Naive thymus-derived CD8-positive, alpha-beta T cell (primary cell): ENCODE measurements around the gene CDON. TPM values are rescaled to one million over a fixed set of nuclear protein-coding genes. Genes with fewer than 3 reads are reported as not detected.
A peak's percentile ranks its signal among the peaks of the same experiment; 100 is the strongest.

Source experiments
- ATAC-seq, 2 donors: fragments of 150-1000 bp; cut with Tn5 transposase in 1 of 2; sonication (Bioruptor Pico), chemical (Tn5 transposase) in 1 of 2; 1 replicate in 1 of 2; 2 replicates in 1 of 2; pipeline ENCODE4 v1.10.0; 2021; ENCODE audit warnings: mild to moderate bottlenecking in 2 of 2, moderate library complexity in 2 of 2
- POLR2A ChIA-PET: fragments of 350-600 bp; sonication (Branson Sonifier 250); formaldehyde crosslinking; loops from one replicate; lab custom pipeline; 2021; ENCODE audit warnings: antibody characterized with exemption; lab: Charles Lee
- DNase-seq, 10 donors: peaks; one replicate each; pipeline versions ENCODE4 v3.0.0 to v3.0.0-alpha.2; 2020 to 2022
- H3K27ac Mint-ChIP-seq, 10 donors: one replicate each; pipeline ENCODE4 v1.8.0; 2020 to 2022; ENCODE audit warnings: mild to moderate bottlenecking in 10 of 10, mixed read lengths in 10 of 10, moderate library complexity in 4 of 10, inconsistent platforms in 1 of 10
- H3K27me3 Mint-ChIP-seq, 5 donors: one replicate each; pipeline ENCODE4 v1.8.0; 2021 to 2022; ENCODE audit warnings: mixed read lengths in 5 of 5
- H3K36me3 Mint-ChIP-seq, 3 donors: one replicate each; pipeline ENCODE4 v1.8.0; 2020 to 2022; ENCODE audit warnings: mixed read lengths in 3 of 3, mild to moderate bottlenecking in 2 of 3, inconsistent platforms in 1 of 3
- H3K4me1 Mint-ChIP-seq, 4 donors: one replicate each; pipeline ENCODE4 v1.8.0; 2021 to 2022; ENCODE audit warnings: mixed read lengths in 4 of 4
- H3K4me3 Mint-ChIP-seq, 10 donors: one replicate each; pipeline ENCODE4 v1.8.0; 2020 to 2022; ENCODE audit warnings: mild to moderate bottlenecking in 10 of 10, mixed read lengths in 10 of 10, moderate library complexity in 6 of 10, inconsistent platforms in 1 of 10
- H3K9me3 Mint-ChIP-seq, 9 donors: one replicate each; pipeline ENCODE4 v1.8.0; 2020 to 2022; ENCODE audit warnings: mixed read lengths in 9 of 9, mild to moderate bottlenecking in 3 of 9, inconsistent platforms in 1 of 9, moderate library complexity in 1 of 9
- polyA plus RNA-seq, 3 donors: library from polyadenylated mRNA; unstranded; fragments of 300-500 nt; fragmentation: Illumina TruSeq; gene quantifications; one replicate each; pipeline ENCODE4 v1.2.3, GENCODE V29; 2021
- total RNA-seq, 8 experiments: library from RNA in 2 of 8; stranded (reverse) in 2 of 8; gene quantifications; one replicate each; pipeline ENCODE4 v1.2.3 and lab custom pipeline; 2021 to 2026

Gene CDON
- total and polyA plus RNA-seq, 5 experiments from 2014 or later = 0.14 to 2.8 (median 1.1) TPM; not detected in 1

DNA sequence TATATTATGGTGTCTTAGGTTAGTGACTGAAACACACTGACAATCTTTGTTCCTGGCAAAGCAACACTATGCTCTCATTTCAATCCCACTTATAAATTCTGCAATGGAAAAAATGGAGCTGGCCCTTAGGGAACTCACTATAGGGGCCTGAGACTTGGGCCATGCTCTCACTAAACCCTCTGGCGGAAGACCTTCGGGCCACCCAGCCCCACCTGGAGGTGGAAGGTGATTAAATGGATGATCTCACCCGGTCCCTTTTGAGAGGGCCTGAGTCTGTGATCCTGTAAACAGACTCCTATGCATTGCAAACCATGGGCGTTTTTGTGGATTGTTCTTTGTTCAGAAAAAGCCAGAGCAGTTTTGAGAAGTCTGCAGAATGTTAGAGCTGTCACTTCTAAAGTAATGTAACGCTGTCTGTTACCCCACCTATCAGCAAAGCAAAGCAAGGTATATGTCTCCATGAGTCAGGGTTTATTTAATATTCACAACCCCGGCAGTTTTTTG is 17.0 kb upstream of the CDON start:
- H3K27me3 Mint-ChIP-seq = peaks cover 0 to 2% (median 0%) of the 10 kb centered on the region in 5 donors
- H3K9me3 Mint-ChIP-seq = no peaks in the 10 kb centered on the region
- H3K27ac Mint-ChIP-seq = no peak overlapping the region
- H3K36me3 Mint-ChIP-seq = no peaks in the 10 kb centered on the region
- POLR2A ChIA-PET = no interaction called here
- DNase-seq (no peak), ATAC-seq (no peak)
- H3K4me3 Mint-ChIP-seq = no peak overlapping the region
- peaks cover 15 to 20% (median 18%) of the 10 kb centered on the region in 4 donors for H3K4me1 Mint-ChIP-seq

- no peaks in the 10 kb centered on the region for H3K27me3 Mint-ChIP-seq
- H3K27ac Mint-ChIP-seq = no peak overlapping the region
- H3K36me3 Mint-ChIP-seq = no peaks in the 10 kb centered on the region
- DNase-seq (no peak), ATAC-seq (no peak)
- peaks cover 0 to 3% (median 0%) of the 10 kb centered on the region in 4 donors for H3K4me1 Mint-ChIP-seq
- POLR2A ChIA-PET = no interaction called here
- H3K9me3 Mint-ChIP-seq = no peaks in the 10 kb centered on the region
- H3K4me3 Mint-ChIP-seq = no peak overlapping the region
Observed at GRCh38 chr11:126076641-126077040, 14.0 kb upstream of the CDON start.

GRCh38 chr11:126072801-126073594 is 10.3 kb upstream of the CDON start:
- ATAC-seq (no peak), DNase-seq (no peak)
- Mint-ChIP-seq H3K4me3 (no peak overlapping the region), H3K9me3 (no peaks in the 10 kb centered on the region), H3K27me3 (peaks cover 0 to 8% (median 0%) of the 10 kb centered on the region in 5 donors), H3K36me3 (no peaks in the 10 kb centered on the region), H3K4me1 (no peaks in the 10 kb centered on the region), H3K27ac (peak overlapping the region in 1 of 10 donors; percentile 49)
- POLR2A ChIA-PET = no interaction called here

DNA sequence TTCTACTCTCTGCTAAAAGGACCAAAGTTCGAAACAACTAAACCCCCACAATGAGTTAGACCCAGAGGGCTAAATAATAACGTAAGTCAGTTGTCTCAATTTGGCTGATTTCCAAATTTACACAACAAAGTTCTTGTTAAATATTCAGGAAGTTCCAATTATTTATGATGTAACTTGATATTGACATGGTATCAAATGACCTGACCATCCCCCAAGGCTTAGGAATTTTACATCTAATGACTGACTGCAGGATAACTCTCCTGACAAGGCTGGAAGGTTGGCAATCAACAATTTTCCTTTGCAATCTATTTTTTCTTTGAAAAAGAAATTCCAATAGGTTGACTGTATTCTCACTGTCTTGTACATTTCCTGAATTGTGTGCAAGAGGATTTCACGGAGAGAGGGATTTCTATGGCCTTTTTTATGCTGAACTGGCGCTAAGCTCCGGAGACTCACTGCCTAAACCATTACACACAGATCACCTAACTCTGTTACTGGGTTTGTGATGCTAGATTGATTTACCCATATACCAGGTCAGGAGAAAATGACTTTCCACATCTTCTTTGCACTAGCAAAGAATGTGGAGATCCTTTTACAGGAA is 9.6 kb upstream of the CDON start:
- DNase-seq (no peak), ATAC-seq (no peak)
- no peaks in the 10 kb centered on the region for H3K9me3 Mint-ChIP-seq
- POLR2A ChIA-PET = no interaction called here
- no peak overlapping the region for H3K4me3 Mint-ChIP-seq
- H3K27me3 Mint-ChIP-seq = peaks cover 0 to 8% (median 0%) of the 10 kb centered on the region in 5 donors
- no peaks in the 10 kb centered on the region for H3K4me1 Mint-ChIP-seq
- no peaks in the 10 kb centered on the region for H3K36me3 Mint-ChIP-seq
- no peak overlapping the region for H3K27ac Mint-ChIP-seq

DNA sequence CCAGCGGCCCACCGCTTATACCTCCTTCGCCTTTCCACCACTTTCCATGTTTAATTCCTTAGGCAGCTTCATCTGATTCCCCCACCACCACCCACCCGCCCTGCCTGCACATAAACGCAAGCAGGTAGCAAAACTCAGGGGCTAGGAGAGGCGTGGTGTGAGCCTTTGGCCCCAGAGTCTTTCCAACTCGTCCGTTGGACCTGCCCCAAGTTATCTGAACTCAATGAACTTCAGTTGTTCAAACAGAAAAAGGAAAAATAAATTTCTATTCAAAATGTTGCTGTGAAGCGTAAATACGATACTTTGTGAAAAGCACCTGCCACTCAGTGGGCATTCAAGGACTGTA is 814 bp upstream of the CDON start:
- Mint-ChIP-seq H3K36me3 (no peaks in the 10 kb centered on the region), H3K4me3 (peak overlapping the region; percentile 83 to 95 (median 90)), H3K27me3 (peaks cover 0 to 29% (median 0%) of the 10 kb centered on the region in 5 donors), H3K4me1 (peaks cover 6 to 12% (median 8%) of the 10 kb centered on the region in 4 donors), H3K27ac (peak overlapping the region in 5 of 10 donors; percentile 88 to 98 (median 96)), H3K9me3 (no peaks in the 10 kb centered on the region)
- POLR2A ChIA-PET = no interaction called here
- ATAC-seq (no peak), DNase-seq (no peak)

GRCh38 chr11:126061707-126062678 is 673 bp downstream of the CDON start:
- H3K27ac Mint-ChIP-seq = peak overlapping the region in 9 of 10 donors; percentile 16 to 84 (median 53)
- POLR2A ChIA-PET = interaction anchor here (0.6 to 1.6 kb wide), 3 partner anchors 21 to 208 kb away, joined by 3 to 7 read pairs (median 3); no protein-coding TSS in a partner anchor
- peaks cover 6 to 12% (median 8%) of the 10 kb centered on the region in 4 donors for H3K4me1 Mint-ChIP-seq

DNA sequence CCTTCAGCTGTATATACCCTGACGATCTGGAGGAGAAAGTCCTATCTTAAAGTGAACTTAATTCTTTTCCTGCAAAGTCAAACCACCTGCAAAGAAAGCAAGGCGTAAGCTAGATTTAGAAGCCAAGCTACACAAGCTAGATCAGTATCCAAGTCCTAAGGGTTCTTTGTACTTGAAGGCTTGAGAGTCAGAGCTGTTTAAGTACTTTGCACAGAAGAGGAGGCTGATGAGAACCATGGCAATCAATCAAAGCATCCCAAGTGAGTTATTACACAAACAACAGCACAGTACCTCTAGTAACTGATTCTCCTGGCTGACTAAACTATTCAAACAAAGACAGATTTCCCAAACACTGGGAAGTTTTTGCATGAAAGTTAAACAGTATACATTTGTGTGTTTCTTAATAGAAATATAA is 1.9 kb downstream of the CDON start:
- peak overlapping the region in 3 of 10 donors; percentile 31 to 53 (median 37) for H3K4me3 Mint-ChIP-seq
- POLR2A ChIA-PET = no interaction called here

More at GRCh38 chr11:126061707-126062678, 673 bp downstream of the CDON start:
- Mint-ChIP-seq H3K4me3 (peak overlapping the region; percentile 78 to 86 (median 83)), H3K36me3 (no peaks in the 10 kb centered on the region), H3K9me3 (no peaks in the 10 kb centered on the region), H3K27me3 (peaks cover 0 to 38% (median 0%) of the 10 kb centered on the region in 5 donors)
- ATAC-seq (peak in 1 of 2 donors; percentile 1), DNase-seq (peak in 7 of 10 donors; percentile 10 to 71 (median 40))

DNA sequence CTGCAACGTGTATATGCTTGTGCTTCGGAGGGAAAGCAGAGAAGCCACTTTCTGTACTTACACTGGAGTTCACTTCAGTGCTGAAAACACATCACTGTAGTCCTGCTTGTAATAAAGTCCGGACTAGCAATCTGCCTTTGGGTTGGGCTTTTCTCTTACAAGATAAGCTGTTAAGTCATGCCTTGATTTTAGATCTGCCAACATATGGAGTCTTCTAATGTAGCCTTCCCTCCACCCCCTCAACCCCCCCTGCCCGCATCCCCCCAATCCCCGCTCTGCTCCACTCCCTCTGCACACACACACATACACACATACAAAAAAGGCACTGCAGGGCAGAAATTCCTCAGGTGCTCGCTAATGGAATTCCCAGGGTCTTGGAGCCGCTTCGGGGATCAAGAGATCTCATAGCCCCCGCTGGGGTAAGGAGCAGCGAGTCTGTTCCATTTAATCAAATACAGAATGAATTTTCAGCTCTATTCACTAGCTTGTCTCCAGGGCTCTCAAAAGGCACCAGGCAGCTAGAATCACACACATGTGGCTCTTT is 3.4 kb downstream of the CDON start:
- peaks cover 0 to 36% (median 0%) of the 10 kb centered on the region in 5 donors for H3K27me3 Mint-ChIP-seq
- DNase-seq (no peak), ATAC-seq (no peak)
- no peaks in the 10 kb centered on the region for H3K36me3 Mint-ChIP-seq
- no peak overlapping the region for H3K4me3 Mint-ChIP-seq
- H3K9me3 Mint-ChIP-seq = no peaks in the 10 kb centered on the region
- H3K4me1 Mint-ChIP-seq = peaks cover 4 to 12% (median 8%) of the 10 kb centered on the region in 4 donors
- no peak overlapping the region for H3K27ac Mint-ChIP-seq
- POLR2A ChIA-PET = no interaction called here

More for the DNA sequence above, 1.9 kb downstream of the CDON start:
- H3K27me3 Mint-ChIP-seq = peaks cover 0 to 41% (median 0%) of the 10 kb centered on the region in 5 donors
- peaks cover 6 to 12% (median 8%) of the 10 kb centered on the region in 4 donors for H3K4me1 Mint-ChIP-seq
- H3K36me3 Mint-ChIP-seq = no peaks in the 10 kb centered on the region
- no peak overlapping the region for H3K27ac Mint-ChIP-seq
- no peaks in the 10 kb centered on the region for H3K9me3 Mint-ChIP-seq
- ATAC-seq (no peak), DNase-seq (no peak)

DNA sequence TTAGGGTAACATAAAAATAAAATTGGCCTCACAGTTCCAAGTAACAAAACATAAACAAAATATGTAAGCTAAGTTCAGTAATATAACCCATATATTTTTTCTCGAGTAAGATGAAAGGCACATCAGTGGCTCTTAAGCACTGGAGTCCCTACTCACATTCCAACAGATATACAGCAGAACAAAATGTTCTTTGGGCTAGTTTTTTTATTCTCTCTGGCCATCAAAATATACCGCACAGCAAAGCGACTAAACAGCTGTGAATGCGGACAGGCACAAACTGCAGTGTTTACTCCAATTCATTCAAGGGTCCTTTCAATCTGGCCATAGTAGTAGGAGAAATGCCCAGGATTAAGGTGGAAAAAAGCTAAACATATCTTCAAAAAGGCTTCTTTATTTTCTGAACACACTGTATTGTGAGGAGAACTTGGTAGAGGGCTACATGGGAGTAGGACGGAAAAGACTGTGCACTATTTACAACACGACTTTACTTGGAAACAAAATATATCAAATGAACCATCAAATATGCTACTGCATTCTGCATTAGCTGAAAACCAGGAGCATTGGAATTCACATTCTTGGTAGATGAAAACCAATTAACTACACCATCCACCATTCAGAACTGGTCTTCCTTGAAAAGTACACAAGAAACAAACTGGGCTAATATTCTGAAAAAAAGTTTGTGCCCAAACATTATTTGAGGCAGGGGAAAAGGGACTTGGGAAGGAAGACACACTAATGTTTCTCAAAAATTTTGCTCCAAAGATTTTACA is 4.4 kb downstream of the CDON start:
- DNase-seq (no peak), ATAC-seq (no peak)
- H3K9me3 Mint-ChIP-seq = no peaks in the 10 kb centered on the region
- H3K27ac Mint-ChIP-seq = no peak overlapping the region
- H3K36me3 Mint-ChIP-seq = no peaks in the 10 kb centered on the region
- POLR2A ChIA-PET = no interaction called here
- peaks cover 0 to 36% (median 0%) of the 10 kb centered on the region in 5 donors for H3K27me3 Mint-ChIP-seq
- peaks cover 4 to 9% (median 6%) of the 10 kb centered on the region in 4 donors for H3K4me1 Mint-ChIP-seq
- H3K4me3 Mint-ChIP-seq = no peak overlapping the region

DNA sequence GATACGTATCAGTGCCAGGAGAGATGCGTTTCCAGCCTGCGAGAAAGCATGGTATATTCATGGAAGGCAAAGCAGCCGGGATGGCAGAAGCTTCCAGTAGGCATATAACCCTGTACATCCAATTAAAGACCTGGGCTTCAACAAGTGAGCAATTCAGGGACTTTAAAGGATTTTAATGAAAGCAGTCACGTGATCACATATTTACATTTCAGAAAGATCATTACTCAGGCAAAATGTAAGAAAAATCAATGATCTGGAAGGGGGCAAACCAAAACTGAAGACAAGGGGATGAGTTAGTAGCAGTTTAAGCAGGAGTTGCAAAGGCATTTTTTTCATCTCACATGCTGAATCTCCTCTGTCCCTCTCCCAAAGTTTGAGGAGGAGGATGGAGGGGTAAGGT is 7.8 kb downstream of the CDON start:
- no peak overlapping the region for H3K27ac Mint-ChIP-seq
- POLR2A ChIA-PET = no interaction called here
- H3K27me3 Mint-ChIP-seq = peaks cover 0 to 24% (median 0%) of the 10 kb centered on the region in 5 donors
- DNase-seq = no peak
- no peak overlapping the region for H3K4me3 Mint-ChIP-seq
- H3K9me3 Mint-ChIP-seq = no peaks in the 10 kb centered on the region
- H3K4me1 Mint-ChIP-seq = peaks cover 2 to 11% (median 4%) of the 10 kb centered on the region in 4 donors
- no peak for ATAC-seq
- H3K36me3 Mint-ChIP-seq = no peaks in the 10 kb centered on the region

DNA sequence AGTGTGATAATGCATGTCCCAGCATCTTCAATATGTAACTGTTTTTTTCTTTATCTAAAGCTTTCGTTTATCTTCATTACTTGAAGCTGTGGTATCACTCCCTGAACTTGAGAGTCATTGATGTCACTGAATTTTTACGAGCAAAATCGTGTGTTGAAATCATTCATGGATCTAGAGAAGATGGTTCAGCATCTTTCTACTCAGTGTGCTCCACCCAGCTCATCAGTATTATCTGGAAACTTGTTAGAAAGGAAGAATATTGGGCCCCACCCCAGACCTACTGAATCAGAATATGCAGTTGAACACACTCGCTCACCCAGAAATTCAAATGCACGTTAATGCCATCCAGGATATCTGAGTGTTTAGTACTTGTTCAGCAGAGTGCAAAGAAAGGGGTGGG is 8.3 kb downstream of the CDON start:
- H3K27me3 Mint-ChIP-seq = peaks cover 0 to 24% (median 0%) of the 10 kb centered on the region in 5 donors
- DNase-seq = no peak
- H3K4me3 Mint-ChIP-seq = no peak overlapping the region
- POLR2A ChIA-PET = no interaction called here
- H3K4me1 Mint-ChIP-seq = peaks cover 2 to 12% (median 6%) of the 10 kb centered on the region in 4 donors
- no peaks in the 10 kb centered on the region for H3K9me3 Mint-ChIP-seq
- no peak for ATAC-seq
- no peaks in the 10 kb centered on the region for H3K36me3 Mint-ChIP-seq
- H3K27ac Mint-ChIP-seq = no peak overlapping the region
